HCT116 (cell line): ENCODE data around the gene NFIX.

Experiments
- ATF3 ChIP-seq: IDR thresholded peaks from 2 replicates; pipeline ENCODE4 v1.6.1; 2012
- EGR1 ChIP-seq: IDR thresholded peaks from 2 replicates; pipeline ENCODE4 v1.6.1; 2012; ENCODE audit warnings: low read depth
- ELF1 ChIP-seq: IDR thresholded peaks from 2 replicates; pipeline ENCODE4 v1.6.1; 2012; ENCODE audit warnings: low read depth, borderline replicate concordance
- EZH2 ChIP-seq: fragments of 200-600 bp; sonication (generic); IDR thresholded peaks from 2 replicates; pipeline ENCODE4 v1.6.1; 2017; ENCODE audit warnings: antibody characterized with exemption, mixed run types
- EZH2phosphoT487 ChIP-seq: fragments of 200-600 bp; IDR thresholded peaks from 2 replicates; pipeline ENCODE4 v1.6.1; 2018; ENCODE audit warnings: antibody characterized with exemption, borderline replicate concordance
- POLR2A ChIP-seq: IDR thresholded peaks from 2 replicates; pipeline ENCODE4 v1.7.0; 2011; ENCODE audit warnings: borderline replicate concordance; ENCODE audit not compliant: insufficient read depth, insufficient read length; ENCODE audit errors: extremely low read depth
- TCF7L2 ChIP-seq: IDR thresholded peaks from 2 replicates; pipeline ENCODE4 v1.7.0; 2011; ENCODE audit warnings: borderline replicate concordance, inconsistent platforms; ENCODE audit not compliant: insufficient read depth, insufficient read length; ENCODE audit errors: extremely low read depth
- TF ChIP-seq, protein P1 (sequence below), 3 experiments: fragments of 200-600 bp in 1 of 3; sonication (generic) in 1 of 3; IDR thresholded peaks in 2 of 3; conservative IDR thresholded peaks in 1 of 3; 2 replicates each; pipeline ENCODE4 v1.5.1; 2012 to 2017; ENCODE audit warnings: low read depth in 2 of 3, low read length in 2 of 3, antibody characterized with exemption in 1 of 3, borderline replicate concordance in 1 of 3, control low read depth in 1 of 3, mild to moderate bottlenecking in 1 of 3, mixed read lengths in 1 of 3, mixed run types in 1 of 3, moderate library complexity in 1 of 3; ENCODE audit not compliant: insufficient read depth in 1 of 3

DNA sequence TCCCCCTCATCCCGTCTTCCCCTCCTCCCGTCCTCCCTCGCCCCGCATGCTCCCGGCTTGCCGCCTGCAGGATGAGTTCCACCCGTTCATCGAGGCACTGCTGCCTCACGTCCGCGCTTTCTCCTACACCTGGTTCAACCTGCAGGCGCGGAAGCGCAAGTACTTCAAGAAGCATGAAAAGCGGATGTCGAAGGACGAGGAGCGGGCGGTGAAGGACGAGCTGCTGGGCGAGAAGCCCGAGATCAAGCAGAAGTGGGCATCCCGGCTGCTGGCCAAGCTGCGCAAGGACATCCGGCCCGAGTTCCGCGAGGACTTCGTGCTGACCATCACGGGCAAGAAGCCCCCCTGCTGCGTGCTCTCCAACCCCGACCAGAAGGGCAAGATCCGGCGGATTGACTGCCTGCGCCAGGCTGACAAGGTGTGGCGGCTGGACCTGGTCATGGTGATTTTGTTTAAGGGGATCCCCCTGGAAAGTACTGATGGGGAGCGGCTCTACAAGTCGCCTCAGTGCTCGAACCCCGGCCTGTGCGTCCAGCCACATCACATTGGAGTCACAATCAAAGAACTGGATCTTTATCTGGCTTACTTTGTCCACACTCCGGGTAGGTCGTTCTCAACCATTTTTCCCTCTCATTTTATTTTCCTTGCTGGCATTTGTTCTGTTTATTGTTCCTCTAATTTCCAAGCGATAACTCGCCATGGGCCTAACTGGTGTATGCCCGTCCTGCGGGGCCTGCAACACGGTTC lies 29.8 kb downstream of the NFIX start:
- TF ChIP-seq TCF7L2 (no peak), EZH2phosphoT487 (no peak), EGR1 (no peak), ATF3 (no peak), EZH2 (no peak), POLR2A (no peak), ELF1 (no peak)
- TF ChIP-seq, protein P1, sequence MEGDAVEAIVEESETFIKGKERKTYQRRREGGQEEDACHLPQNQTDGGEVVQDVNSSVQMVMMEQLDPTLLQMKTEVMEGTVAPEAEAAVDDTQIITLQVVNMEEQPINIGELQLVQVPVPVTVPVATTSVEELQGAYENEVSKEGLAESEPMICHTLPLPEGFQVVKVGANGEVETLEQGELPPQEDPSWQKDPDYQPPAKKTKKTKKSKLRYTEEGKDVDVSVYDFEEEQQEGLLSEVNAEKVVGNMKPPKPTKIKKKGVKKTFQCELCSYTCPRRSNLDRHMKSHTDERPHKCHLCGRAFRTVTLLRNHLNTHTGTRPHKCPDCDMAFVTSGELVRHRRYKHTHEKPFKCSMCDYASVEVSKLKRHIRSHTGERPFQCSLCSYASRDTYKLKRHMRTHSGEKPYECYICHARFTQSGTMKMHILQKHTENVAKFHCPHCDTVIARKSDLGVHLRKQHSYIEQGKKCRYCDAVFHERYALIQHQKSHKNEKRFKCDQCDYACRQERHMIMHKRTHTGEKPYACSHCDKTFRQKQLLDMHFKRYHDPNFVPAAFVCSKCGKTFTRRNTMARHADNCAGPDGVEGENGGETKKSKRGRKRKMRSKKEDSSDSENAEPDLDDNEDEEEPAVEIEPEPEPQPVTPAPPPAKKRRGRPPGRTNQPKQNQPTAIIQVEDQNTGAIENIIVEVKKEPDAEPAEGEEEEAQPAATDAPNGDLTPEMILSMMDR (IDR thresholded peaks at IDR 0.05 in 2 of 3, conservative IDR thresholded peaks at IDR 0.05 in 1 of 3; ENCODE audit: borderline replicate concordance in 1 of 3, insufficient read depth in 1 of 3, low read depth in 2 of 3, low read length in 2 of 3), result no peak
